Brain microvascular endothelial cell (primary cell): Measurements from ENCODE around the gene KRTAP4-16.
"Not testable (repeated sequence)": the region's sequence is repeated elsewhere in the genome, so short reads cannot be mapped to it uniquely, and the experiment has no call there.

Experiments
- DNase-seq: peaks from one replicate; pipeline ENCODE4 v3.0.0-alpha.2; 2020
- H3K27ac ChIP-seq: fragments of 250-450 bp; sonication (Bioruptor Pico); 2 replicates; pipeline ENCODE4 v1.5.1; 2020; ENCODE audit warnings: mild to moderate bottlenecking, moderate library complexity
- H3K27me3 ChIP-seq: fragments of 250-450 bp; sonication (Bioruptor Pico); replicated peaks from 2 replicates; pipeline ENCODE4 v1.5.1; 2020; ENCODE audit warnings: mild to moderate bottlenecking
- H3K36me3 ChIP-seq: fragments of 250-450 bp; sonication (Bioruptor Pico); replicated peaks from 2 replicates; pipeline ENCODE4 v1.5.1; 2020; ENCODE audit warnings: mild to moderate bottlenecking
- H3K4me3 ChIP-seq: 2 replicates; pipeline ENCODE4 v1.5.1; 2011; ENCODE audit warnings: low read depth, mild to moderate bottlenecking, control low read depth, low read length, moderate library complexity
- CTCF ChIP-seq: IDR thresholded peaks from 2 replicates; pipeline ENCODE4 v1.5.1; 2011; ENCODE audit warnings: low read depth, mild to moderate bottlenecking, moderate library complexity, low read length, control low read depth, inconsistent platforms; ENCODE audit errors: missing control alignments
- in situ Hi-C: cut with HindIII; loops from 2 replicates; pipeline ENCODE4 v1.10.0; 2017; ENCODE audit warnings: low sequenced_read_pairs, low pct_ligation_motif_present

KRTAP4-16 gene

DNA sequence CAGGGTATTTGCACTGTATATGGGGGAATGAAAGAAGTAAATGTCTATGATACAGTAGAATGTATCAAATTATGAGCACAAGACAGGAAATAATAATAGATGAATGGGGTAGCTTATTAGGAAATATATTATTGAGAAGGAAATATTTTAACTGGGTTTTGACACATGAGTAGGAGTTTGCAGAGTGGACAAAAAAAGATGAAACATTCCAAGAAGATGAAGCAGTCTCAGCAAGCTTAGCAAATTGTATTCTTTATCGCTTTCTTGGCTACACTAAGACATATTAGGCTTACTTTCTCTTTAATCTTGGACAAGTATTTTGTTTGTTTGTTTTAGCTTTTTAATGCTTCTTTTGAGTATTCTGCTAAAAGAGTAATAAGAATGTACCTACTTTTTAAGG is 1.9 kb upstream of the KRTAP4-16 start:
- Histone ChIP-seq H3K27me3 (no peaks in the 10 kb centered on the region), H3K4me3 (no peak overlapping the region), H3K27ac (no peak overlapping the region), H3K36me3 (no peaks in the 10 kb centered on the region)
- TF ChIP-seq CTCF: no peak
- no peak for DNase-seq
- in situ Hi-C loops: no loop called here

DNA sequence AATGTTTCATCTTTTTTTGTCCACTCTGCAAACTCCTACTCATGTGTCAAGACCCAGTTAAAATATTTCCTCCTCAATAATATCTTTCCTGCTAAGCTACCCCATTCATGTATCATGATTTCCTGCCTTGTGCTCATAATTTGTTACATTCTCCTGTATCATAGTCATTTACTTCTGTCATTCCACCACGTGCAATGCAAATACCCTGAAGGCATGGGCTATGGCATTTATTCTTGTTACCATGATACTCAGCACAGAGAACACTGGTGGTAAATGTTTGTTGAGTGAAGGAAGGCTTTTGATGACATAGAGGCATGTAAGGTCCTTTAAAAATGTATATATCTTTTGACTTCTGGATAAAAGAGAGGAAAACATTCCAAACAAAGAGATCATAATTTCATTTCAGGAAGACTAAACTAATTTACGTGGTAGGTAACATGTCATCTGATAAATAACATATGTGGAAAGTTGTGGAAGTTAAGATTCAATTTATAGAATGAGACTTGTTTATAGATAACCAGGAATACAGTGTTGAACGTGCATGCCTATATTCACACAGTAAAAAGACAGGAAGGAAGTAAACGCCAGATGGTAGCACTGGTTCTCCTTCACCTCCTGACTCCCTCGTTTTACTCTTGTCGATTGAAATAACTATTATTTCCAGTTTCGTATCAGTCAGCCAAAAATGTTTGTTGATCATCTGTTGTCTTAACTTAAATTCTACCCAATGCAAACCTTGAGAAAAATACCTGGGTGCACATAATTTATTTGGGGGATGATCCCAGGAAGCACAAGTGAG is 2.1 kb downstream of the KRTAP4-16 start:
- peak overlapping the region; percentile 7 for H3K27ac ChIP-seq
- H3K4me3 ChIP-seq, H3K27me3 ChIP-seq, in situ Hi-C loops, H3K36me3 ChIP-seq: not testable (repeated sequence)
- DNase-seq: peak; percentile 60

GRCh38 chr17:41098481-41098880 is 3.5 kb downstream of the KRTAP4-16 start:
- Histone ChIP-seq H3K27ac (peak overlapping the region; percentile 40), H3K27me3 (no peaks in the 10 kb centered on the region), H3K4me3 (no peak overlapping the region), H3K36me3 (no peaks in the 10 kb centered on the region)
- TF ChIP-seq CTCF: no peak
- peak; percentile 23 for DNase-seq
- in situ Hi-C loops: no loop called here

DNA sequence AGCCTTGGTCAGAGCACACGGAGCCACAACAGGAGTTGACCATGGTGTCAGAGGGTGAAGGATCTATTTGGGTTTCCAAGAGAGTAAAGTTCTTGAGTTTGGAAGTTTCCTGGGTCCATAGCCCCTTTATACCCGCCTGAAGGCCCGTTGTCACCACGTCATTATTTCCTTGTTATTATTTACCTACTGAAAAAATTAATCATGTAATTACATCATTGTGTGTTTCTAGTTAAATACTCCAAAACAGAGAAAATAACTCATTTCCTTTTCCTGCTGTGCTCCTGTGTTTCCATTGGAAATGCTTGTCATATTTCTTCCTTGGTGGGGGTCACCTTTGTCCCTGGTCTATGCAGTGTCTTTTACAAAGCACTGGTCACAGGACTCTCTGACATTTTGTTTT is 4.0 kb downstream of the KRTAP4-16 start, which contains the start of gene KRTAP4-8:
KRTAP4-8 (minus strand) TSS at position 101 of the 400 bp plus-strand sequence; CDS start at position 43, 58 bp downstream.
- H3K27me3 ChIP-seq: no peaks in the 10 kb centered on the region
- no peak for DNase-seq
- no peaks in the 10 kb centered on the region for H3K36me3 ChIP-seq
- H3K4me3 ChIP-seq: no peak within 1 kb of the TSS
- TF ChIP-seq CTCF: no peak
- in situ Hi-C loops: no loop called here
- peak within 1 kb of the TSS; percentile 40 for H3K27ac ChIP-seq

DNA sequence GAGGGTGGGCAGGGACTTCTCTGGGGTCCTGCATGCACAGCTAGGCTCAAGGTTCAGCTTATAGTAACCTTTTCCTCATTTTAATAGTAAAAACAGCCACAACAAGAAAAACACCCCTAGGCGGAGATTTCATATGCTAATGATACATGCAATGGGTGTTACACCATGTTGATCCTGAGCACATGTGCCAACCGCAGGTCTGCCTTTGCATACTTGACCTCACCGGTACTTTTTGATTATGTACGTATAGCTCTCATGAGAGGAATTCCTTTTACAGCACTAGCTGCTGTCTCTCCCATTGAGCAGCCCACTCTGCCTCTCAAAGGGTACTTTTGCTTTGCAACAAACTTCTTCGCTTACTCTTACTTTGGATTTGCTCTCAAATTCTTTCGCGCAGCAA is 6.0 kb downstream of the KRTAP4-16 start:
- H3K27me3 ChIP-seq: no peaks in the 10 kb centered on the region
- in situ Hi-C loops: no loop called here

GRCh38 chr17:41088760-41089352 is 13.2 kb downstream of the KRTAP4-16 start:
- DNase-seq, in situ Hi-C loops, H3K36me3 ChIP-seq, H3K27me3 ChIP-seq, H3K4me3 ChIP-seq, H3K27ac ChIP-seq: not testable (repeated sequence)

More for the DNA sequence above, 6.0 kb downstream of the KRTAP4-16 start:
- Histone ChIP-seq H3K4me3 (no peak overlapping the region), H3K36me3 (no peaks in the 10 kb centered on the region), H3K27ac (no peak overlapping the region)
- DNase-seq: no peak
- no peak for TF ChIP-seq CTCF

DNA sequence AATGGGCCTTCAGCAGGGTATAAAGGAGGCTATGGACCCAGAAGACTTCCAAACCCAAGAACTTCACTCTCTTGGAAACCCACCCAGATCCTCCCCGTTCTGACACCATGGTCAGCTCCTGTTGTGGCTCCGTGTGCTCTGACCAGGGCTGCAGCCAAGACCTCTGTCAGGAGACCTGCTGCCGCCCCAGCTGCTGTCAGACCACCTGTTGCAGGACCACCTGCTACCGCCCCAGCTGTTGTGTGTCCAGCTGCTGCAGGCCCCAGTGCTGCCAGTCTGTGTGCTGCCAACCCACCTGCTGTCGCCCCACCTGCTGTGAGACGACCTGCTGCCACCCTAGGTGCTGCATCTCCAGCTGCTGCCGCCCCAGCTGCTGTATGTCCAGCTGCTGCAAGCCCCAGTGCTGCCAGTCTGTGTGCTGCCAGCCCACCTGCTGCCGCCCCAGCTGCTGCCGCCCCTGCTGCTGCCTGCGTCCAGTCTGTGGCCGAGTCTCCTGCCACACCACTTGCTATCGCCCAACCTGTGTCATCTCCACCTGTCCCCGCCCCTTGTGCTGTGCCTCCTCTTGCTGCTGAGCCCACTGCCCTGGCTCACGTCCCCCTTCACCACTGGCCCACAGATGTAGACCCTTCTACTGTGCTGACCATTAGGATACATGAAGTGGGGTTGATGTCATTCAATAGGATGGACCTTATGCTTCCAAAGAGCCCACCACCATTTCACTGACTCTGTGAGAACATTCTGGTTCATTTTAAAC is 17.7 kb downstream of the KRTAP4-16 start, which contains the start of gene KRTAP4-7:
KRTAP4-7 (plus strand) TSS at position 51 of the 757 bp plus-strand sequence; CDS start at position 108, 57 bp downstream.
- H3K36me3 ChIP-seq, in situ Hi-C loops: not testable (repeated sequence)

GRCh38 chr17:41083427-41083826 is 18.6 kb downstream of the KRTAP4-16 start:
- H3K27me3 ChIP-seq, H3K36me3 ChIP-seq, in situ Hi-C loops, H3K27ac ChIP-seq, H3K4me3 ChIP-seq: not testable (repeated sequence)
- DNase-seq: peak; percentile 21

More for the DNA sequence above, 17.7 kb downstream of the KRTAP4-16 start, which contains the start of gene KRTAP4-7:
- H3K4me3 ChIP-seq, H3K27ac ChIP-seq, H3K27me3 ChIP-seq, DNase-seq: not testable (repeated sequence)
